Measurements from ENCODE around the gene ZSWIM1. TPM values are rescaled to one million over a fixed set of nuclear protein-coding genes. Genes with fewer than 3 reads are reported as not detected.

The ZSWIM1 gene
- total RNA-seq, 1 experiment from 2014 or later, result 13.4 TPM

DNA sequence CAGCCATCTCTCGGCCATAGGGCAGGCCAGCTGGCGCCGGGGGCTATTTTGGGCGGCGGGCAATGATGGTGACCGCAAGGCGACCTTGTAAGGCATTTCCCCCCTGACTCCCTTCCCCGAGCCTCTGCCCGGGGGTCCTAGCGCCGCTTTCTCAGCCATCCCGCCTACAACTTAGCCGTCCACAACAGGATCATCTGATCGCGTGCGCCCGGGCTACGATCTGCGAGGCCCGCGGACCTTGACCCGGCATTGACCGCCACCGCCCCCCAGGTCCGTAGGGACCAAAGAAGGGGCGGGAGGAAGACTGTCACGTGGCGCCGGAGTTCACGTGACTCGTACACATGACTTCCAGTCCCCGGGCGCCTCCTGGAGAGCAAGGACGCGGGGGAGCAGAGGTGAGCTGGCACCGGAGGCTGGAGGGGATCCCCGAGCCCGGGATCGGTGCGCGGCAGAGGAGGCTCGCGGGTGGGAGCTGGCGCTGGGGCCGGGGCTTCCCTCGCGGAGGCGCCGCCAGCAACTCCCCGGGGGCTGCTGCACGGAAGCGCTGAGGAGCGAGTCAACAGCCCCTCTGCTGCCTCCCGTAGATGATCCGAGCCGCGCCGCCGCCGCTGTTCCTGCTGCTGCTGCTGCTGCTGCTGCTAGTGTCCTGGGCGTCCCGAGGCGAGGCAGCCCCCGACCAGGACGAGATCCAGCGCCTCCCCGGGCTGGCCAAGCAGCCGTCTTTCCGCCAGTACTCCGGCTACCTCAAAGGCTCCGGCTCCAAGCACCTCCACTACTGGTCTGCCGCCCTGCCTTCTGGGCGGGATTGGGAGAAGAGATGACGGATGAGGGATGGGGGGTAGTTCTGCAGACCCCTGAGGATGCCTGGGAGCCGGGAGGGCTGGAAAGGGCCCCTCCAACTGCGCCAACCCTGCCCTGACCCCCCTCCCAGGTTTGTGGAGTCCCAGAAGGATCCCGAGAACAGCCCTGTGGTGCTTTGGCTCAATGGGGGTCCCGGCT, 10.3 kb downstream of the ZSWIM1 start, which contains the start of the genes CTSA and NEURL2:
CTSA (plus strand) TSS at position 351 of the 999 bp plus-strand sequence; CDS start at position 585, 234 bp downstream.
NEURL2 (minus strand) TSS at position 224 of the 999 bp plus-strand sequence; CDS start at position 7, 217 bp downstream.
- CTCF ChIA-PET, result interaction anchor here (0.7 to 1.7 kb wide), 3 partner anchors 10 to 96 kb away, joined by 3 to 4 read pairs (median 3); partner anchors contain the start of gene ZSWIM1
- peaks cover 3% of the 10 kb centered on the region; the same call in 1 of the 2 replicates for H3K36me3 ChIP-seq (ENCODE audit: control insufficient read depth, insufficient read depth, low read length)
- BruUV-seq (replicated peaks), result no TSS peak
- ATAC-seq (peak; percentile 90), DNase-seq (ENCODE audit: low read depth, low spot score) (no peak)
- POLR2A ChIA-PET, result interaction anchor here (1.2 kb wide), 1 partner anchor 10 kb away, joined by 6 read pairs; the partner anchor contains the start of gene ZSWIM1
- peak within 1 kb of the TSS; percentile 68 to 74 for H3K4me3 ChIP-seq (ENCODE audit: low read depth in 2 of 2, low read length in 2 of 2)
- intact Hi-C loops (cut with micrococcal nuclease; ENCODE audit: unreplicated experiment) (no loop called here), in situ Hi-C loops (cut with HindIII; ENCODE audit: low pct_unique_long_range_greater_than_20kb, low sequenced_read_pairs) (no loop called here)
- H3K27ac ChIP-seq (ENCODE audit: low read length), result peak within 1 kb of the TSS; percentile 81
- no peaks in the 10 kb centered on the region for H3K9me3 ChIP-seq (ENCODE audit: control insufficient read depth, insufficient read depth, low read depth, low read length)
- TF ChIP-seq SIN3A (IDR thresholded peaks at IDR 0.05; ENCODE audit: borderline replicate concordance, insufficient read depth, low read depth, low read length) (peak; percentile 95), POLR2AphosphoS5 (IDR thresholded peaks at IDR 0.05; ENCODE audit: low read depth, low read length) (peak; percentile 74), TCF7L2 (IDR thresholded peaks at IDR 0.05; ENCODE audit: low read depth, low read length) (no peak)
- TF ChIP-seq, protein P1, sequence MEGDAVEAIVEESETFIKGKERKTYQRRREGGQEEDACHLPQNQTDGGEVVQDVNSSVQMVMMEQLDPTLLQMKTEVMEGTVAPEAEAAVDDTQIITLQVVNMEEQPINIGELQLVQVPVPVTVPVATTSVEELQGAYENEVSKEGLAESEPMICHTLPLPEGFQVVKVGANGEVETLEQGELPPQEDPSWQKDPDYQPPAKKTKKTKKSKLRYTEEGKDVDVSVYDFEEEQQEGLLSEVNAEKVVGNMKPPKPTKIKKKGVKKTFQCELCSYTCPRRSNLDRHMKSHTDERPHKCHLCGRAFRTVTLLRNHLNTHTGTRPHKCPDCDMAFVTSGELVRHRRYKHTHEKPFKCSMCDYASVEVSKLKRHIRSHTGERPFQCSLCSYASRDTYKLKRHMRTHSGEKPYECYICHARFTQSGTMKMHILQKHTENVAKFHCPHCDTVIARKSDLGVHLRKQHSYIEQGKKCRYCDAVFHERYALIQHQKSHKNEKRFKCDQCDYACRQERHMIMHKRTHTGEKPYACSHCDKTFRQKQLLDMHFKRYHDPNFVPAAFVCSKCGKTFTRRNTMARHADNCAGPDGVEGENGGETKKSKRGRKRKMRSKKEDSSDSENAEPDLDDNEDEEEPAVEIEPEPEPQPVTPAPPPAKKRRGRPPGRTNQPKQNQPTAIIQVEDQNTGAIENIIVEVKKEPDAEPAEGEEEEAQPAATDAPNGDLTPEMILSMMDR (IDR thresholded peaks at IDR 0.05), result no peak
- TF ChIP-seq, protein P2, sequence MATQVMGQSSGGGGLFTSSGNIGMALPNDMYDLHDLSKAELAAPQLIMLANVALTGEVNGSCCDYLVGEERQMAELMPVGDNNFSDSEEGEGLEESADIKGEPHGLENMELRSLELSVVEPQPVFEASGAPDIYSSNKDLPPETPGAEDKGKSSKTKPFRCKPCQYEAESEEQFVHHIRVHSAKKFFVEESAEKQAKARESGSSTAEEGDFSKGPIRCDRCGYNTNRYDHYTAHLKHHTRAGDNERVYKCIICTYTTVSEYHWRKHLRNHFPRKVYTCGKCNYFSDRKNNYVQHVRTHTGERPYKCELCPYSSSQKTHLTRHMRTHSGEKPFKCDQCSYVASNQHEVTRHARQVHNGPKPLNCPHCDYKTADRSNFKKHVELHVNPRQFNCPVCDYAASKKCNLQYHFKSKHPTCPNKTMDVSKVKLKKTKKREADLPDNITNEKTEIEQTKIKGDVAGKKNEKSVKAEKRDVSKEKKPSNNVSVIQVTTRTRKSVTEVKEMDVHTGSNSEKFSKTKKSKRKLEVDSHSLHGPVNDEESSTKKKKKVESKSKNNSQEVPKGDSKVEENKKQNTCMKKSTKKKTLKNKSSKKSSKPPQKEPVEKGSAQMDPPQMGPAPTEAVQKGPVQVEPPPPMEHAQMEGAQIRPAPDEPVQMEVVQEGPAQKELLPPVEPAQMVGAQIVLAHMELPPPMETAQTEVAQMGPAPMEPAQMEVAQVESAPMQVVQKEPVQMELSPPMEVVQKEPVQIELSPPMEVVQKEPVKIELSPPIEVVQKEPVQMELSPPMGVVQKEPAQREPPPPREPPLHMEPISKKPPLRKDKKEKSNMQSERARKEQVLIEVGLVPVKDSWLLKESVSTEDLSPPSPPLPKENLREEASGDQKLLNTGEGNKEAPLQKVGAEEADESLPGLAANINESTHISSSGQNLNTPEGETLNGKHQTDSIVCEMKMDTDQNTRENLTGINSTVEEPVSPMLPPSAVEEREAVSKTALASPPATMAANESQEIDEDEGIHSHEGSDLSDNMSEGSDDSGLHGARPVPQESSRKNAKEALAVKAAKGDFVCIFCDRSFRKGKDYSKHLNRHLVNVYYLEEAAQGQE (IDR thresholded peaks at IDR 0.05; ENCODE audit: insufficient read depth in 1 of 2, low read depth in 2 of 2, low read length in 1 of 2), result no peak
- no peaks in the 10 kb centered on the region for H3K27me3 ChIP-seq (ENCODE audit: control insufficient read depth, insufficient read depth, low read length)
- peaks cover 12% of the 10 kb centered on the region for H3K4me1 ChIP-seq (ENCODE audit: control insufficient read depth, insufficient read depth, low read length)

DNA sequence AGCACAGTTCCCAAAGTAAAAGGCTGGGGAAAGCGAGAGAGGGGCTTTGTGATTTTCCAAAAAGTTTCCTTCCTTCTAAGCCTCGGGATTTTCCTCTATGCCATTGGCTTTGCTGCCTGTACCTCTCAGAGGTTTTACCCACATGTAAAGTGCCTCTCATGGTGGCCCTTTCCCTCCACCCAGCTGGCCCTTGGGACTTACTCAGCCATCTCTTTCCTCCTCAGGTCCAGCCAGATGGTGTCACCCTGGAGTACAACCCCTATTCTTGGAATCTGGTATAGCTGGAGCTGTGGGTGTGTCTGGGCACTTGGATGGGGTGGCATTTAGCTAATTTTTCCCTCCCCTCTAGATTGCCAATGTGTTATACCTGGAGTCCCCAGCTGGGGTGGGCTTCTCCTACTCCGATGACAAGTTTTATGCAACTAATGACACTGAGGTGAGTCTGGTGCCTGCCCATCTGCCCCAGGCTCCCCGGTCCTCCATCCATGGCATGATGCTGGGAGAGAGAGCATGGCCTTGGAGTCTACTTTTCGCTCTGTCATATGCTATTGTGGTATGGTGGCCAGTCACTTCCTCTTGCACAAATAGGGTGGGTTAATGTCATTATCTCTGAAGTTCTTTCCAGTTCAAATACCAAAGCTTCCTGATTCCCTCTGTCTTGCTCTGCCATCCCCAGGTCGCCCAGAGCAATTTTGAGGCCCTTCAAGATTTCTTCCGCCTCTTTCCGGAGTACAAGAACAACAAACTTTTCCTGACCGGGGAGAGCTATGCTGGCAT, 11.2 kb downstream of the ZSWIM1 start:
- peaks cover 12% of the 10 kb centered on the region for H3K4me1 ChIP-seq (ENCODE audit: control insufficient read depth, insufficient read depth, low read length)
- no peaks in the 10 kb centered on the region for H3K9me3 ChIP-seq (ENCODE audit: control insufficient read depth, insufficient read depth, low read depth, low read length)
- ChIA-PET POLR2A (no interaction called here), CTCF (interaction anchor here (1.7 kb wide), 1 partner anchor 13 kb away, joined by 4 read pairs; no protein-coding TSS in a partner anchor)
- in situ Hi-C loops (cut with HindIII; ENCODE audit: low pct_unique_long_range_greater_than_20kb, low sequenced_read_pairs), result no loop called here
- peak overlapping the region; percentile 68 to 74 for H3K4me3 ChIP-seq (ENCODE audit: low read depth in 2 of 2, low read length in 2 of 2)
- H3K36me3 ChIP-seq (ENCODE audit: control insufficient read depth, insufficient read depth, low read length), result peaks cover 3% of the 10 kb centered on the region; the same call in 1 of the 2 replicates
- no peak for DNase-seq (ENCODE audit: low read depth, low spot score)
- BruUV-seq (replicated peaks), result TSS peak; percentile 61
- H3K27ac ChIP-seq (ENCODE audit: low read length), result peak overlapping the region; percentile 81
- ATAC-seq, result peak; percentile 54
- intact Hi-C loops (cut with micrococcal nuclease; ENCODE audit: unreplicated experiment), result no loop called here
- H3K27me3 ChIP-seq (ENCODE audit: control insufficient read depth, insufficient read depth, low read length), result no peaks in the 10 kb centered on the region
- TF ChIP-seq, protein P2 (IDR thresholded peaks at IDR 0.05; ENCODE audit: insufficient read depth in 1 of 2, low read depth in 2 of 2, low read length in 1 of 2), result no peak
- TF ChIP-seq SIN3A (IDR thresholded peaks at IDR 0.05; ENCODE audit: borderline replicate concordance, insufficient read depth, low read depth, low read length), result no peak
- TF ChIP-seq TCF7L2 (IDR thresholded peaks at IDR 0.05; ENCODE audit: low read depth, low read length), result no peak
- no peak for TF ChIP-seq POLR2AphosphoS5 (IDR thresholded peaks at IDR 0.05; ENCODE audit: low read depth, low read length)
- TF ChIP-seq, protein P1 (IDR thresholded peaks at IDR 0.05), result no peak; the same call in 1 of the 2 replicates

All from Panc1 (cell line).